Measurements from ENCODE around the gene PAGE1. TPM values are rescaled to one million over a fixed set of nuclear protein-coding genes. Genes with fewer than 3 reads are reported as not detected.

The PAGE1 gene
- total RNA-seq, 1 donor from 2014 or later = not detected

DNA sequence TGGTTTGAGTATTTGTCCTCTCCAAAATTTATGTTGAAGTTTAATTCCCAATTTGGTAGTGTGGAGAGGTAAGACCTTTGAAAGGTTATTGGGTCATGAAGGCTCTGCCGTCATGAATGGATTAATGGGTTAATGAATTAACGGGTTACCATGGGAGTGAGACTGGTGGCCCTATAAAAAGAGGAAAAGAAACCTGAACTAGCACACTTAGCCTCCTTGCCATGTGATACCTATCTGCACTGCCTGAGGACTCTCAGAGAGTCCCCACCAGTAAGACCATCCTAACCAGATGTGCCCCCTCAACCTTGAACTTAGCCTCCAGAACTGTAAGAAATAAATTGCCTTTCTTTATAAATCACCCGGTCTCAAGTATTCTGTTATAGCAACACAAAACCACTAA is 39.3 kb downstream of the PAGE1 start:
- TF ChIP-seq CTCF (IDR thresholded peaks at IDR 0.05) (no peak), EZH2phosphoT487 (IDR thresholded peaks at IDR 0.05) (no peak), EZH2 (IDR thresholded peaks at IDR 0.05) (no peak)
- Mint-ChIP-seq H3K9me3 (peaks cover 2% of the 10 kb centered on the region), H3K36me3 (no peaks in the 10 kb centered on the region), H3K4me1 (no peaks in the 10 kb centered on the region), H3K27ac (no peak overlapping the region), H3K27me3 (ENCODE audit: insufficient read depth, low read depth) (peaks cover 3% of the 10 kb centered on the region), H3K4me3 (no peak overlapping the region)
- Histone ChIP-seq H3K79me2 (ENCODE audit: low read depth) (no peaks in the 10 kb centered on the region), H3K9me3 (ENCODE audit: low read depth) (peaks cover 4% of the 10 kb centered on the region), H3K4me2 (no peak overlapping the region), H3K4me1 (no peaks in the 10 kb centered on the region), H3K36me3 (no peaks in the 10 kb centered on the region), H3K4me3 (no peak overlapping the region), H3K27me3 (no peaks in the 10 kb centered on the region), H2AFZ (replicated peaks) (no peak overlapping the region), H3K9ac (no peak overlapping the region), H3K27ac (no peak overlapping the region), H3F3A (ENCODE audit: low read depth) (no peaks in the 10 kb centered on the region), H4K20me1 (ENCODE audit: low read depth) (no peaks in the 10 kb centered on the region)
- no peak for DNase-seq (ENCODE audit: low spot score)

GRCh38 chrX:49644991-49645637 is 50.7 kb downstream of the PAGE1 start:
- TF ChIP-seq CTCF (IDR thresholded peaks at IDR 0.05) (no peak), EZH2 (IDR thresholded peaks at IDR 0.05) (no peak), EZH2phosphoT487 (IDR thresholded peaks at IDR 0.05) (no peak)

More at GRCh38 chrX:49644991-49645637, 50.7 kb downstream of the PAGE1 start:
- no peaks in the 10 kb centered on the region for H3K36me3 Mint-ChIP-seq
- no peak overlapping the region for H2AFZ ChIP-seq (replicated peaks)
- no peak overlapping the region for H3K4me3 ChIP-seq
- H3K36me3 ChIP-seq = no peaks in the 10 kb centered on the region
- H3F3A ChIP-seq (ENCODE audit: low read depth) = no peaks in the 10 kb centered on the region
- no peak overlapping the region for H3K27ac ChIP-seq
- no peaks in the 10 kb centered on the region for H3K27me3 Mint-ChIP-seq (ENCODE audit: insufficient read depth, low read depth)
- no peaks in the 10 kb centered on the region for H3K9me3 ChIP-seq (ENCODE audit: low read depth)
- H3K27ac Mint-ChIP-seq = no peak overlapping the region
- no peak overlapping the region for H3K9ac ChIP-seq
- no peak overlapping the region for H3K4me3 Mint-ChIP-seq
- no peak for DNase-seq (ENCODE audit: low spot score)
- H3K9me3 Mint-ChIP-seq = peaks cover 4% of the 10 kb centered on the region
- H3K4me2 ChIP-seq = no peak overlapping the region
- no peaks in the 10 kb centered on the region for H3K27me3 ChIP-seq
- H3K79me2 ChIP-seq (ENCODE audit: low read depth) = no peaks in the 10 kb centered on the region
- H3K4me1 Mint-ChIP-seq = no peaks in the 10 kb centered on the region
- H3K4me1 ChIP-seq = no peaks in the 10 kb centered on the region
- no peaks in the 10 kb centered on the region for H4K20me1 ChIP-seq (ENCODE audit: low read depth)

Other genes with a start within 250 kb of the PAGE1 start
- gene GAGE12C, start 163.8 kb downstream of the PAGE1 start, total RNA-seq (ENCODE audit: low replicate concordance) = not detected in 2 replicates
- not detected in 2 replicates for gene GAGE12D, start 154.3 kb downstream of the PAGE1 start, total RNA-seq (ENCODE audit: low replicate concordance)
- not detected in 2 replicates for gene GAGE12E, start 144.7 kb downstream of the PAGE1 start, total RNA-seq (ENCODE audit: low replicate concordance)
- gene GAGE12F, start 135.1 kb downstream of the PAGE1 start, total RNA-seq (ENCODE audit: low replicate concordance) = not detected in 2 replicates
- not detected in 2 replicates for gene GAGE12G, start 125.6 kb downstream of the PAGE1 start, total RNA-seq (ENCODE audit: low replicate concordance)
- gene GAGE12H, start 116.0 kb downstream of the PAGE1 start, total RNA-seq (ENCODE audit: low replicate concordance) = not detected in 2 replicates
- not detected in 2 replicates for gene GAGE2A, start 106.5 kb downstream of the PAGE1 start, total RNA-seq (ENCODE audit: low replicate concordance)
- gene GAGE1, start 97.0 kb downstream of the PAGE1 start, total RNA-seq (ENCODE audit: low replicate concordance) = not detected in 2 replicates
- not detected in 2 replicates for gene PAGE4, start 133.3 kb upstream of the PAGE1 start, total RNA-seq (ENCODE audit: low replicate concordance)
- 4.2 and 5.5 TPM in 2 replicates for gene USP27X, start 183.5 kb upstream of the PAGE1 start, total RNA-seq (ENCODE audit: low replicate concordance)
- gene CLCN5, start 226.6 kb upstream of the PAGE1 start, total RNA-seq (ENCODE audit: low replicate concordance) = 8.7 and 11.4 TPM in 2 replicates